HG03442 (cell line): ENCODE results near the gene LRMDA.

Experiments
- ATAC-seq: cut with Tn5 transposase; IDR thresholded peaks from one replicate; pipeline ENCODE4 v1.9.1; 2021; ENCODE audit warnings: mild to moderate bottlenecking, moderate library complexity; ENCODE audit not compliant: unreplicated experiment

Gene LRMDA

DNA sequence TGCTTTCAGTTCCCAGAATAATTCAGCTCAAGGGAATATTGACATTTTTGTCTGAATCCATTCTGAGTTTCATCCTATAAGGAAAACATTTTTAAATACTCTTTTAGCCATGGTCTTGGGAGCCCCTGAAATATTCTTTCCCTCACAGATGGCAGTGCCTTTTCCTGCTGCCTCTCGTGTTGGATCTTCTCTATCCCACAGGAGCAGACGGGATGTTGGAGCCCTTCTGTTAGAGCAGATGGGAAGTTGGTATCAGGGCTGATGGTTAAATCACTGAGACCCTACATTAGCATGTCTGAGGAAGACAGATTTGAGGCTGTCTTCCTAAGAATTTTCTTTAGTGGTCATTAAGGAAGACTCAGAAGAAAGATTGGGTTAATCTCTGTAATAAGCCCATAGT, 737.8 kb downstream of the LRMDA start:
- ATAC-seq, result no peak

DNA sequence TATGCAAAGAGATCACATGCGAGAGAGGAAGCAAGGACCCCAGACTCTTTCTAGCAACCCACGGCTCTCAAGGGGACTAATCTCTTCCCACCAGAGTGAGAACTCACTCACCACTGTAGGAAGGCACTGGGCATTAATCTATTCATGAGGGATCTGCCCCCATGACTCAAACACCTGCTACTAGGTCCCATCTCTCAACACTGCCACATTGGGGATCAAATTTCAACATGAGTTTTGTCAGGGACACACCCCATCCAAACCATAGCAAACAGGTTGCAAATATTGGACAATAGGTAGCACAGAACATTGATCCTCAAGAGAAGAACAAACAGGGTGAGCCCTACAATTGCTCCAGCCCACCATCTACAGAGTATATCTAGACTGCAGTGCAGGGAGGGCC, 740.6 kb downstream of the LRMDA start:
- ATAC-seq, result no peak

DNA sequence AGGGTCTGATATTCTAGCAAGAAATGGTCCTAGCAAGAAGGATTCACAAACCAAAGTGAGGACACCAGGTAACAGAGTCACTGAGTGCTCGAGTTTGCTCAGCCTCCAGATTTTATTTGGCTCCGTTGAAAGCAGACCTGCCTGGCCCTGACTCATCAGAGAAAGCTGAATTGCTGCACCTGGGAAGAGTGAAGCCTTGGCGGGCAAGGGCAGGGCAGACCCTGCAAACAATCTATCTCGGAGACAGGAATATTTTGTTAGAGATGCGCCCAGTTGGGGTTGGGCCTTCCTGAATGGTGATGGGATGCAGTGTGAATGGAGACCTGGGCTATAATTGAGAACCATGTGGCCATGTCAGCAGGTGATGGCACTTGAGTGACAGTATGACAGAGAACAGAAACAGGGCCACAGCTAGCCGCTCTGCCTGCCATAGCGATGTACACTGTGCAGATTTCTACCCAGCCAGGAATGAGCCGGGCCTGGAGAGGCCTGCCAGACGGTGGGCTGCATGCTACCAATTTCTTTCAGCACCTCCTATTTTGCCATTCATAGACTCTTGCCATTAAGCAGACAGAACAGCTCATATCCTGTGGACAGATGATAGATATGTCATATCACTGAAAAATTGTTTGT, 744.2 kb downstream of the LRMDA start:
- no peak for ATAC-seq

DNA sequence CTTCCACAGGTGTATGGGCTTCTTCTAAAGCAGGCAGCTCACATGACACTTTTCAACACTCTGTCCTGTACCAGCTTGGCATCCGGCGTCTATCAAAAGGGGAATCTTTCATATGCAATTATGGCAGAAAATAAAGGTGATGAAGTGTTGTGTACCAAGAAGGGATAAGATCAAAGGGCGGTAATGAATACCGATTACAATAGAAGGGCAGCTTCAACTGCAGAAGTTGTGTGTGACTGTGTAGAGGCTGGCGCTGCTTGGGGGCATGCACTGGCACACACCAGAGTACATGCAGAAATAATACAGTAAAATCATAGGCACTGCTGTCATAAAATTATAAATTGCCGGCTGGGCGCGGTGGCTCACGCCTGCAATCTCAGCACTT, 744.7 kb downstream of the LRMDA start:
- no peak for ATAC-seq

DNA sequence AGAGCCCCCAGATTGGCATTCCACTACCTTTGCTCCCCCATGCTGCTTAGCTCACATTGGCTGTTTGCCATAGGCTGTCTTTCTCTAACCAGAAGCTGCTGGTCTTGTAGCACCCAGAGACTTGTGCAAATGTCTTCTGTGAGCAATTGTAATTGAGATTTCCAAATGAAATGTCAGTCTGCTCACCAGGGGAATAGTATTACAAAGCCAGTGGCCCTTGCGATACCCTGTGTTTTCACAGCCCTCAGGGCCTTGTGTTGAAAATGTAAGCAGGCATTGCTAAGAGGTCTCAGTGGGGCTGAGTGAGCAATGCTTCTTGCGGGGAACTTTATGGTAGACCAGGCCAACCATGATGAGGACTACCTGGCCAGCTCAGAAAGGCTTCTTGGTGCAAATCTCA, 746.5 kb downstream of the LRMDA start:
- ATAC-seq, result no peak

DNA sequence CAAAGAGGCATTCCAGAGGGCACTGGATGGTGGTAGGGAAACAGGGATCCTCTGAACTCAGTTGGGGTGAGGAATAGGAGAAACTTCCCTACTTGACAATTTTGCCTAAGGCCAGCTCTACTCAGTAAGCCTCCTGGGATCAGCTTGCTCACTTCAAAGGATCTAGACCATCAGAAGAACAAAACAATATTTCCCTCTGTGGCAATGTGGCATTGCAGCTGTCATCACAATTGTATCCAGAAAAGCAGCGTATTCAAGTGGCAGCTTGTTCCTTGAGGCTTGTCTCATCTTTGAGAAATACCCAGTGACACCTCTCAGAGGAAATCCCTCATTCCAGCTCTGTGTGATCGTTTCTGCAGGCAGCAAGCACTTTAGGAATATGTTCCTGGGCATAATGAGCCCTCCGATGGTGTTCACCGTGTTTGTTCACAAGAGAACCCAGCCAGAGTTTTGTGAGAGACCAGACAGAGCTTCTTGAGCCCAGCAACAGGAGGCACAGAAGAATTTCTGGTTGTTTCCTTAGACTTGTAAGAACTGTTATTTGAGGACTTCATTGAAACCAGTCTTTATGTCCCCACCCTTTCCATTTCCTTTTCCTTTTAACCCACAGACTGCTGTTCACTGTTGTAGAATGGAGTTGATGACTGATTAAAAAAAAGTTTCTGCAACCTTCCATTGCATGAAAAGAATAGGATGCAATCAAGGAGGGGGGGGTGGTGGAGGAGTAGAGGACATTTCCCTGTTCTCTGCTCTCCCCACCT, 747.3 kb downstream of the LRMDA start:
- no peak for ATAC-seq

DNA sequence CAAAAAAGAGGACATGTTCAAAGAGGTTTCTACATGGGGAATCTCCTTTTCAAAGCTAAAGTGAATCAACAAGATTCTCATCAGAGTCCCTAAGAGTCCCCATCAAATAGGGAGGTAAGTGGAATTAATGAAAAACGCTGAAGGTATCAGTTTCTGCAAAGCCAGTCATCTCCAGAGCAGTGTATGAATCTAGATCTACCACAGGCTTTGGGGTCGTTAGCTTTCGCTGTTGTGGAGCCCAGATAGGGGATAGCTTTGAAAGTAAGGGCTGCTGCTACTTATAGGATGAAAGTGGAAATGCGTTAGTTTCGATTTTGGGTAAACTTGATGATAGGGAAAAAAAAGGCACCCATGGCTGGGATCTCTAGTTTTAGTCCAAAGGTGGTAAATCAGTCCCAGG, 748.4 kb downstream of the LRMDA start:
- no peak for ATAC-seq

DNA sequence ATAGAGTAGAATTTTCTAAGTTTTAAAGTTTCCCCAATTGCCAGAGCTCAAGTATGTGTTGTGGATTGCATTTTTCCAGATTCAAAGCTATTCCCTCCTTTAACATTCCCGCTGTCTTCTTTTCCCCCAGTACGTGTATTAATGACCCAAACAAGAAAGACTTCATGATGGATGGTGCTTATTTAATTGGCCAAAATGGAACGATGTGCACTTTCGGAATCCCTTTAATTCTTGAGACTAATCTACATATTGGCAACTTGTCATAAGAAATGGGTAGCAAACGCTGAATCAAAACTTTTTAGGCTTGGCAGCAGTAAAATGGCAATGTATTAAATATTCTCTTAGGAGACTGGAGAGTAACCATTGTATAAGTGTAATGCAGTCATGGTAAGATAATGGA, 753.2 kb downstream of the LRMDA start:
- no peak for ATAC-seq

DNA sequence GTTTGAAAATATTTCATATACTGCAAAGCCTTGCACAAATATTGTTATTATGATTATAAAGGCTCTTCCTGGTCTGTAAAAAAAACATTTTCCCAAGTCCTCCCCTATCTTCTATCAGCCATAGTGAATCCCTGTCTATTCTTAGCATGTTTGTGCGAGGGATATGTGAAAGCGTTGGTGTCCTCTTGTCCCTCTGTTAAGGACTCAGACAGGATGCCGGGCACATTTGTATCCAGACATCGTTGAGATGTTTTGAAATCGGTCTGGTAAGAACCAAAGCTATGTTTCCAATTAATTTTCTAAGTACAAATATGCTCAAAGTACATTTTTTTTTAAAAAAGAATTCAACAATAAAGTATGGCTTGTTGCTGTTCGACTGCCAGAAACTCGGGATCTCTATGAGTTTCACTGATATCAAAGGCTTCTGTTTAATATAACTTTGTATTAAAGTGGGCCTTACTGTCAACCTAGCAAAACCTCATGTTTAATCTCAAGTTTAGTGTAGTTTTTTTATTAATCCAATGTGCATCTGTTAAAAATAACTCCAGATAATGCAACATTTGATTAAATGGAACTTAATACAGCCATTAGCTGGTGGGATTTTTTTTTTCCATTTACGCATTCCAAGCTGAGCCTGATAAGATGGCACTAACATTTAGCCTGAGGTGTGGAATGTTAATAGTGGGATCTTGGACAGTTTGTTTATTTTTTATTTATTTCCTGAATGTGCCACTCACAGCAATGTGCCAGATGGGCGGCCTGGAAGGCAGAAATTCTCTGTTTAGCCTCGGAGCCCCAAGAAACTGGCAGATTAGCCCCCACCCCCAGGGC, 754.3 kb downstream of the LRMDA start:
- ATAC-seq, result no peak

DNA sequence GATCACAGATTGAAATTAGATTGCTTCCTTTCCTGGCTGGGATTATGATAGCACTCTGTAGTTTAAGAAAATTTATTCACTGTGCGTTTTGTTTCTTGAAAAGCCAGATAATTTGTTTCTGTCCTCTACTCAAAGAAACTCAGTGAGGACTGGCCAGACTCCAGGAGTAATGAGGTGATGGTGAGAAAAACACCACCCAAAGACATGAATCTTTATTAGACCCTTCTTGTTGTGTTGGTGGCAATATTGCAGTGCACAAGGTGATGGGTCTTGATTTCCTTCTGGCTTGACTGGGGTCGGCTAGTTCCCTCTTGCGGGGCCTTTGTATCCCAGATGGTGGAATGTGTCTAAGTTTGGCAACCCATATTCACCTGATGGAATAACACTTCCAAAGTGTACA, 756.8 kb downstream of the LRMDA start:
- no peak for ATAC-seq

DNA sequence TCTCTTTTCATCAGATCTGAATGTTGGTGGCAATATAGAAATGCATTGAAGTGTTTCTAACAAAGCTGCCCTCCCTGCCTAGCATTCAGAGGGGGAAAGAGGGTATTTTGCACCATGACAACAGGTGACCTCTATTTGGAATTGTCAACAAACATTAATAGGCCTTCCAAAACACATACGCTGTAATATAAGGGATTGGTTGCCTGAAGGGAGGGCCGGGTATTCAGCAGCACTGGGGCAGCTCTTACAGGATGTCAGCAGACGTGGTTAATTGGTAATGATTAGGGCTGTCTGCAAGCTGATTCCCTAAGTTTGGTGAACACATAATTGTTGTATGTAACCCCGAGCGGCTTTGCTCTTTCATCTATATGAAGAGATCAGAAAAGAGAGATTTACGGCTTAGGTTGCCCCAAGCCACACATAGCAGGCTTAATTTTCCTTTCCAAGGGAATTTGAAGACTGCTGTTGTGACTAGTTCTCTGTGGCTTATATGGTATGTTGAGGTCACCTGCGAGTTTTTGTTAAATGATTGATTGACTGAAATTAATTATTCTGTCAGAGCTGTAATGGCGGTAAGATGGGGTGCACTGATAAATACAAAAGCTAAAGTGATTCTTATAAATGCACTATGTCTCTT, 759.3 kb downstream of the LRMDA start:
- ATAC-seq, result no peak

DNA sequence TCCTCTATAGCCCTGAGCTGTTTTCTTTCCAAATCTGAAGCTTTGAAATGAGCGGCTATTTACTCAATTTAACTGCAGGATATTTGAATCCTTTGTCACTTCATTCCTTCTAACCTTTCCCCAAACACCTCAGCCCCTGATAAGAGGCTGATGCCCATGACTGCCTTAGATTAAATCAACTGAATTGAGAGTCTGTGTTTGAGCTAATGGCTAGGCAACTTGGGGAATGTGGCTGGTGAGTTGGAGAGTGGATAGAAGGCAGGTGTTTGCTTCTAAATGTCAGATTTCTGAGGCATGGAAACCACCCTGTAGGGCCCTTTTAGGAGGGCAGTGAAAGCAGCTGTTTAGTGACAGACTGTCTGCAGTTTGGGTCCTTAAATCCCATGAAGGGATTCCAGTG, 759.9 kb downstream of the LRMDA start:
- no peak for ATAC-seq

DNA sequence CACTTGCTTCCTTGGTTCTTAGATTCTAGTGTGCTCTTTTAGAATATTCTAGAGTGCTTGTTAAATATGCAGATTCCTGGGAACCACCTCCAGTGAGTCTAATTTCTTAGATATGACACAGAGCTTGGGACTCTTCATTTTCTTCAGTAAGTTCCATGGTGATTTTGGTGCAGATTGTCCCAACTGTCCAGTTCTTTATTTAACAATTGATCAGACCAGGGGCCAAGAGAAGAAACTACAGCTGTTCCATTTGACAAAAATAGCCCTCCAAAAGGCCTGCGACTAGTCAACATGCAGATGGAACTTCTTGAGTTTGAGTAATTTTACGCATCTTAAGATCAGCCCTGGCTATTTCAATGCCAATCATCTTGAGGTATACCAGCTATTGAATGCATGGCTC, 760.7 kb downstream of the LRMDA start:
- no peak for ATAC-seq

DNA sequence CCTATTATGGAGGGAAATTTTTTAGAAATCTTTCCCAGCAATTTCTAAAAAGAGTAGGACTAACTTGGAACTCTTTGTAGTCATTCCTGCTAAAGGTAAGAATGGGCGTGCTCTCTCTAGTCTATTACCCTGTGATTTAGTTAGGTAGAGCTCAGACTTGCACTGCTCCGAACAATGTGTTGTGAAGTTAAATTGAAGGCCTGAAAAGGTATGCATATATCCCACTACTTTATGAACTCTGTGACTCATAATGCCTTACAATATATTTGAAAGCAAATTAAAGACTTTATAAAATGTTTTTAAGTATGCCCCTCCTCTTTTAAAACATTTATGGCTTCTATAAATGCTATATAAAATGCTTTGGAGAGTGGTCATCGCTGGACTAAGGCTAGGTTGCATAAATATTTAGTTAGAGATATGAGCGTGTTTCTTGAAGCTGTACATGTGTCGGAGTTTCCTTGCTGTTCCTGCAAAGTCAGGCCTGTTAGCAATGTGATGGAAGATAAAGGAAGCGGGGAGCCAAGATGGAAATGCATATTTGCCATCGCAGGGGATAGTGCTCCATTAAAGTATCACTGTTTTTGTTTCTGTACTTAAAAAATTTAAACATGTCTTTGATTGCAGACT, 761.4 kb downstream of the LRMDA start:
- ATAC-seq, result no peak

DNA sequence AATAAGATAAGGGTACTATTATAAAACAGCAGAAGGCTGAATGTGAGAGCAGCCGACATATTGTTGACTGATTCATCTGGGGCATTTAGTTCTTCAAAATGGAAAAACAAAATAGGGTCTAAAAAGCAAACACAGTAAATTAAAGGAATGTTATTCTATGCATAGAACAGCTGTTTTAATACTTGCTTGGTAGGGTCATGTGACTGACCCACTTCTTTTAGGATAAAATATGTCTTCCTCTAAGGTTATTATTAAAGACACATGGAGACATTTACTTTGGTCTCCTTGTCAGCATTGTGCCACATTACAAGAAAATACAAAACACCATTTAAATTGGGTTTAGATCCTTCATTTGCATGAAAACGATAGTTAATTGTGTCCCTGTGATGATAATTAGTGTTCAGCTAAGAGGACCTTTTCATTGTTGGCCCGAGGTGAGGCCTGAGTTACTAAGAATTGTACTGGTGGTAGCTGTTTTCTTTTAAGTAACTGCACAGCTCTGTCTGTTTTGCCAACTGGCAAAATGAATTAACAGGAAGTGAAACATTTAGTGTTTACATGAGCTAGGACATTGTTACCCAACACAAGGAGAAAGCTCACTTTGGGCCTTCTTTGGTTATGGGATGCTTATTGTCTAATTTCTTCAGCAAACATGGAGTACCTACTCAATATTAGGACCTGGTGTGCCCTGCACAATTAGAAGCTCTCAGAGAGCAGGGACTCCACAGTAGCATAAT, 764.4 kb downstream of the LRMDA start:
- no peak for ATAC-seq

DNA sequence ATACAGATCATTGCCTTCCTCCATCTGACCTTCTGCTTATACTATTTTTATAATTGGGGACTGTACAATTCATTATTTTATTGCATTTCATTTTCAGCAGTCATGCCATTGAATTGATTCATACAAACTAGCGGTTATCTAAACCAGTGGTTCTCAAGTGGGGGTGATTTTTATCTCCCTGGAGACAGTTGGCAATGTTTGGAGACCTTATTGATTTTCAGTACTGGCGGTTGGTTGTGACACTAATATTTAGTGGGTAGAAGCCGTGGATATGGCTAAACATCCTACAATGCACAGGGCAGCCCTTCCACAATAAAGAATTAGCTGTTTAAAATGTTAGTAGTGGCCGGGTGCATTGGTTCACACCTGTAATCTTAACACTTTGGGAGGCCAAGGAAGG, 765.9 kb downstream of the LRMDA start:
- ATAC-seq, result no peak

DNA sequence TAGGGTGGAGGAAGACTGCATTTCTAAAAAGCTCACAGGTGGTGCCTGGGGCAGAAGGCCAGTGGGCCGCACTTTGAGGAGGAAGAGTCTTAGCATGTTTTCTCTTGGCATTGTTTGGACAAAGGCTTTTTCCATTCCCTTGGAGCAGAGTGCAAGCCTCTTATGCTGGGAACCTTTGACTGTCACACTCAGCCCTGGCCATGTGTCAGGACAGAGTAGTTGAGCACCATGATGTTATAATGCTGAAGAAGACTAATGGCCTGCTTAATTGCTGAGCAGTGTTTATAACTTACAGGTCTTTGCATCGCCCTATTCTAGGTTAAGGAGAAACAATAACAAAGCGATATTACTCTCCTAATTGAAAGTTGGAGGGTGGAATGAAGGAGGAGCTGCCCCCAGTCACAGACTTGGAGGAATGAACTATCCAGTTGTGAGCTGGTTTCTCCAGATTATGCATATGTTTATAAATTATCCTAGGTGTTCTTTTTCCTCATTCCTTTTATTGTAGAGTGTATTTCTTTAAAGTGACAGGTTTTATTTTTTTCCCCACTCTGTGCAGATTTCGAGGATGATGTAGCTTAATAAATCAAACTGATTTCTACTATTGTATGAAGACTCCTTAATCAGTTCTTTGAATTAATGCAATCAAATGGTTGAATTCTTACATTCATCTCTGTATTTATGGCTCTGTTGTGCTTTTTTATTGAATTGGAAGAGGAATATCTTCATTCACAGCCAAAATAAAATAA, 767.0 kb downstream of the LRMDA start:
- no peak for ATAC-seq

DNA sequence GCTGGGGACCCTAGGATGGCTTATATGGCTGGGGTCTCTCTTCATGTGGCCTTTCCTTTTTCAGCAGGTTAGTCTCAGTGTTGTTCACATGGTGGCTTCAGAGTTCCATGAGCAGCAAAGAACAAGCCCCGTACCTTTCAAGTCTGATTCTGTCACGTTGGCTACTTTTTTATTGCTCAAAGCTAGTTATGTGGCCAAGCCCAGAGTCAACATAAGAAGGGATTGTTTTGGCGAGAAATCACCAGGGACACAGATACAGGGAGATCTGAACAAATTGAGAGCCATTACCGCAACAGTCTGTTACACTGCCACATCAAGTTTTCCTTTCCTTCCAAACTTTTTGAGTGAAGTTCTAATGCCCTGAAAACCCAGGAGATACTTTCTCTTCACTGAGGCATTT, 770.5 kb downstream of the LRMDA start:
- no peak for ATAC-seq

DNA sequence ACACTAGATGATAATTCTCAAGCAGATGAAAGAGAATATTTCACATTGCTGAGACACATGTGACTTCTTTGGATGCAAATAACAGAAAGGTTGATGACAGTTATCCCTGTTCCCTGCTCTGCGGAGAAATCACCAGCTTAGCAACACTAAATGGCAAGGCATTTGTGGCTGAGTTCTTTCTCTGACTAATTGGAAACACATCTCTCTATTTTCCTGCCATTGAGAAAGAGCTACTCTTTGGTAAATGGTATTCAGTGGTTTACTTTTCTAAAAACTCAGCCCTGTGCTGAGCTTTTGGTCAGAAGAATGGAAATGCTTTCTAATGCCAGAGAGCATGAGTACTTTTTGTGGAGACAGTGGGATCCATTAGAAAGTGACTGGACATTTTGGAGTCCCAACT, 771.4 kb downstream of the LRMDA start:
- no peak for ATAC-seq

DNA sequence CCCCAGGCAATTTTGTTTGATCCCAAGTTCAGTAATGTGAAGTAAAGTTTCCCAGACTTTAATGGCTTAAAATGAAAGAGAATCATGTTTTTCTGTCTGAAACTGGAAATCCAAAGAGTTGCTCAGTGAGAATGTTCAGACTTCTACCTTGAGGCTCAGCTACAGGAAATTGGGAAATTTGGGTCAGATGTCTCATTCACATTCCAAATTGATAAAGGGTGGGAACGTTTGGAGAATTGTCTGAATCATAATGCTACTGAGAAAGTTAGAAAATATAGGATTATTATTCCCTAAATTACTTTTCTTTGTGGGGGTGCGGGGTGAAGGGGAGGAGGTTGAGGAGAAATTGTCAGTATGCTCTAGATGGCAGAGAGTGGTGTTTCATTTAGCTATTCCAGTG, 773.9 kb downstream of the LRMDA start:
- ATAC-seq, result no peak
